AG09319 (cell line): ENCODE results near the gene LRRC55.

Source experiments
- DNase-seq: peaks from one replicate; pipeline ENCODE4 v3.0.0-alpha.2; 2010; ENCODE audit warnings: low read depth; ENCODE audit errors: extremely low read depth
- TF ChIP-seq, protein P1 (sequence below): IDR thresholded peaks from 2 replicates; pipeline ENCODE4 v1.5.1; 2011; ENCODE audit warnings: low read depth, mild to moderate bottlenecking, inconsistent platforms, low read length, moderate library complexity

LRRC55 gene

GRCh38 chr11:57222239-57222638 lies 40.5 kb downstream of the LRRC55 start:
- DNase-seq = no peak
- TF ChIP-seq, protein P1, sequence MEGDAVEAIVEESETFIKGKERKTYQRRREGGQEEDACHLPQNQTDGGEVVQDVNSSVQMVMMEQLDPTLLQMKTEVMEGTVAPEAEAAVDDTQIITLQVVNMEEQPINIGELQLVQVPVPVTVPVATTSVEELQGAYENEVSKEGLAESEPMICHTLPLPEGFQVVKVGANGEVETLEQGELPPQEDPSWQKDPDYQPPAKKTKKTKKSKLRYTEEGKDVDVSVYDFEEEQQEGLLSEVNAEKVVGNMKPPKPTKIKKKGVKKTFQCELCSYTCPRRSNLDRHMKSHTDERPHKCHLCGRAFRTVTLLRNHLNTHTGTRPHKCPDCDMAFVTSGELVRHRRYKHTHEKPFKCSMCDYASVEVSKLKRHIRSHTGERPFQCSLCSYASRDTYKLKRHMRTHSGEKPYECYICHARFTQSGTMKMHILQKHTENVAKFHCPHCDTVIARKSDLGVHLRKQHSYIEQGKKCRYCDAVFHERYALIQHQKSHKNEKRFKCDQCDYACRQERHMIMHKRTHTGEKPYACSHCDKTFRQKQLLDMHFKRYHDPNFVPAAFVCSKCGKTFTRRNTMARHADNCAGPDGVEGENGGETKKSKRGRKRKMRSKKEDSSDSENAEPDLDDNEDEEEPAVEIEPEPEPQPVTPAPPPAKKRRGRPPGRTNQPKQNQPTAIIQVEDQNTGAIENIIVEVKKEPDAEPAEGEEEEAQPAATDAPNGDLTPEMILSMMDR = no peak

DNA sequence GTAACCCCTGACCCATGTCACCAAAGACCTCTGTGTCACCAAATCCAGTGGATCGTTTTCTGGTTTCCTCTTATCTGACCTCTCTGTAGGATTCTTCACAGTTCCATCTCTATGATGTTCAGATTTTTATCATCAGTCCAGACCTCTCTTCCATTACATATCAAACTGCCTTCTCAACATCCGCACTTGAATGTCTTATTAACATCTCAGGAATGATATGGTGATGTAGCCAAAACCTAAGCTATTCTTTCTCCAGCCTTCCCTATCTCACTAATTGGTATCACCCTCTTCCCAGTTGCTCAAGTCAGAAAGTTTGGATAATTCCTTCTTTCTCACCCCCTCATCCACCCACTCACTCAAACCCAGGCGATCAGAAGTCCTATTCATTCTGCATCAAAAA lies 41.8 kb downstream of the LRRC55 start:
- TF ChIP-seq, protein P1 = no peak
- DNase-seq = no peak

DNA sequence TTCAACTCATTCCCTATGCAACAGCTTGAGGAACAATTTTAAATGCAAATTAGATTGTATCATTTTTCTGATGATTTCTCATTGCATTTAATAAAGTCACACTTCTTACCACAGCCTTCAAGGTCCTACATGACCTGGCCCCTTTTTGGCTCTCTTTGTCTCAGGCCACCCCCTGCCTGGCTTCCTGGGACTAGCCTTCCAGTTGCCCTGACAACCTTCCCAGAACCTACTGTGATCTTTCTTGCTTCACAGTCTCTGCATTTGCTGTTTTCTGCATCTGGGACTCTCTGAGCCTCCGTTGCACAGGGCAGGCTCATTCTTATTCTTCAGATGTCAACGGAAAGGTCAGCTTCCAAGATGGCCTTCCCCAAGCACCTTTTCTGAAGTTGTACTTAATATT lies 42.4 kb downstream of the LRRC55 start:
- TF ChIP-seq, protein P1 = no peak

DNA sequence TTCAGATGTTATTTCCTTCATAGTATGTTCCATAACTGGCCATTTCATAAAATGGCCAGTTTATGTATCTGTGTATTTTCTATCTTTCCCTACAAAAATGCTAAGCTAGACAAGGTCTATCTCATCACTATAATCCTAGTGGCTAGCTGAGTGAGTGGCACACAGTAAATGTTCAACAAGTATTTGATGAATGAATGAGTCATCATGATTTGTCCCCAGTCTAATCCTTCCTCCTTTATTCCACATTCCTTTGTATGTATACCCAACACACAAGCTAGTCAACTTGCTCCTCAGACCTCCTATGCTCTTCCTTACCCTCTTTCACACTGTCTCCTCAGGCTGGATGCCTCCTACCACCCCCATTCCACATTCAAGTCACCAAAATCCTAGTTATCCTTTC lies 42.8 kb downstream of the LRRC55 start:
- TF ChIP-seq, protein P1 = no peak

More for the DNA sequence above, 42.4 kb downstream of the LRRC55 start:
- DNase-seq = no peak

DNA sequence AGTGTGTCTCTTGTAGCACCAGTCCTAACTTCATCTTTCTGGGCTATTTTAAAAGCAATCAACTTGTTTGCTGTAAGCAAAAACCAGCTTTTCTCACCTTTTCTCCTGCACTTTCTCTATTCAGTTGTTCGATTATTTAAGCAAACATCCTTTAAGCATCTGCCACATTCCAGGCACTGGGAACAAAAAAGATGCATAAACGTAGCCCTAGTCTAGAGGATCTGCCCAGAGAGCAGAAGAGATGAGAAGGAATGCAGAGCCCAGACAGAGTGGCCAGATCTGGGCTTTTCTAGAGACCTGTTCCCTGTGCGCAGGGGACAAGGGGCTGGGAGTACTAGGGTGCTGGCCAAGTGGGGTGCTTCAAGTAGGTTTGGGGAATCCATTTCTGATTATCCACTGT lies 46.8 kb downstream of the LRRC55 start:
- TF ChIP-seq, protein P1 = no peak
- DNase-seq = no peak

More for the DNA sequence above, 42.8 kb downstream of the LRRC55 start:
- DNase-seq = no peak

GRCh38 chr11:57230316-57230715 lies 48.6 kb downstream of the LRRC55 start:
- TF ChIP-seq, protein P1 = no peak
- no peak for DNase-seq

DNA sequence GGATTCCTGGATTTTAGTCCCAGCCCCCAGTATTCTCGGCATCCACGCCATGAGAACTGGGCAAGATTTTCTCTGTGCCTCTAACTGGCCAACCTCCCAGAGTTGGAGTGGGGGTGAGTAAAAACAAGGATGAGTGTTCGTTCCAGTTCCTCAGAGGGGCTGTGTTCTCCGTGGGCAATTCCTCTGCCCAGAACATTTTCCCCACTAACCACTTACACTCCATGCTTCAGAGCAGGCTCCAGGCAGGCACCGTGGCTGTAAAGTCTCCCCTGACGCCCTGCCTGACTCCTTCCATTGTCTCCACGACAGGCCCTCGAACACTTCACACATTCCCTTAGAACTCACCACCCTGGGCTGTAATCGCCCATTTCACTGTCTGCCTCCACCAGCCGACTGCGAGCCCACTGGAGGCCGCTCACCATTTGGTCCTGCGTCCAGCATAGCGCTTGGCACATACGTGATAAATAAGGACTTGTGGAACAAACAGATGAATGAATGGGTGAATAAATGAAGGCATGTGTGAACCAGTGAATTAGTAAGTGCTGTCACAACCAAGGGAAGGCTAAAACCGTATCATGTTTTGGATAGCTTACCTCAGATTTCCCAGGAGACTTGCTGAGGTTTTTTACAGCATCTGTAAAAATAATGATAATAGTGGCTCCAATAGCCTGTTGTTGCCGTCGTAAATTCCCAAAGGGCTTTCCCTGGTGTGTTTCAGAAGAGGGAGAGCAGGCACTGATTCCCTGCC lies 49.2 kb downstream of the LRRC55 start:
- DNase-seq = no peak
- TF ChIP-seq, protein P1 = no peak
